Stimulated activated CD4-positive, alpha-beta T cell treated with anti-CD3 and anti-CD28 coated beads, Interleukin-12 subunit alpha, Interleukin-12 subunit beta, amount 100 ng/mL, for 24 hours (primary cell): ENCODE results near the gene NMNAT3.

Source experiments
- DNase-seq, 2 experiments: peaks; one replicate each; pipeline ENCODE4 v3.0.0-alpha.2; 2020; ENCODE audit warnings: low read depth in 2 of 2

The NMNAT3 gene

GRCh38 chr3:139521144-139521543 lies 156.6 kb downstream of the NMNAT3 start:
- DNase-seq, result no peak

- peak in 1 of 2 experiments; percentile 18 for DNase-seq
Observed at GRCh38 chr3:139519998-139520737, 157.6 kb downstream of the NMNAT3 start.

GRCh38 chr3:139518926-139519842 lies 158.6 kb downstream of the NMNAT3 start:
- DNase-seq, result no peak

- DNase-seq, result no peak
Observed at GRCh38 chr3:139518306-139518705, 159.5 kb downstream of the NMNAT3 start.

GRCh38 chr3:139517321-139518065 lies 160.3 kb downstream of the NMNAT3 start:
- DNase-seq, result no peak

GRCh38 chr3:139514741-139515140 lies 163.0 kb downstream of the NMNAT3 start:
- no peak for DNase-seq
